HG03108 (cell line): ENCODE measurements around the gene RNU2-1.
A peak's percentile ranks its signal among the peaks of the same experiment; 100 is the strongest.
"Not testable (repeated sequence)": the region's sequence is repeated elsewhere in the genome, so short reads cannot be mapped to it uniquely, and the experiment has no call there.

Experiments used
- ATAC-seq: cut with Tn5 transposase; IDR thresholded peaks from one replicate; pipeline ENCODE4 v1.9.1; 2021; ENCODE audit warnings: moderate library complexity; ENCODE audit not compliant: unreplicated experiment

Gene RNU2-1

GRCh38 chr17:43216762-43217613, 16.8 kb downstream of the RNU2-1 start:
- no peak for ATAC-seq

GRCh38 chr17:43216369-43216761, 17.4 kb downstream of the RNU2-1 start:
- ATAC-seq, result no peak

- ATAC-seq, result no peak
These were observed 18.4 kb downstream of the RNU2-1 start for GRCh38 chr17:43215341-43215740.

GRCh38 chr17:43213545-43213944, 20.2 kb downstream of the RNU2-1 start:
- no peak for ATAC-seq

- ATAC-seq, result no peak
These were observed 20.9 kb downstream of the RNU2-1 start for GRCh38 chr17:43212641-43213490.

GRCh38 chr17:43211480-43212402, 22.0 kb downstream of the RNU2-1 start, which contains the start of gene TMEM106A:
Gene TMEM106A (plus strand): TSS chr17:43211875. CDS start chr17:43213042, 1,167 bp downstream.
- ATAC-seq, result peak; percentile 58

- no peak for ATAC-seq
These were observed 22.7 kb downstream of the RNU2-1 start for GRCh38 chr17:43211123-43211479.

GRCh38 chr17:43210576-43210975, 23.2 kb downstream of the RNU2-1 start:
- ATAC-seq, result no peak

- not testable (repeated sequence) for ATAC-seq
These were observed 30.8 kb downstream of the RNU2-1 start for GRCh38 chr17:43203013-43203412.

GRCh38 chr17:43200127-43200526, 33.6 kb downstream of the RNU2-1 start:
- ATAC-seq, result no peak

- ATAC-seq, result no peak
These were observed 34.1 kb downstream of the RNU2-1 start for GRCh38 chr17:43199633-43200032.

- ATAC-seq, result no peak
These were observed 40.5 kb downstream of the RNU2-1 start for GRCh38 chr17:43193251-43193650.

- not testable (repeated sequence) for ATAC-seq
These were observed 47.1 kb downstream of the RNU2-1 start for GRCh38 chr17:43186656-43187055.

- no peak for ATAC-seq
These were observed 49.9 kb downstream of the RNU2-1 start for GRCh38 chr17:43183921-43184320.
